HEK293 (cell line): ENCODE results near the gene DZIP1.

Experiments used
- CTCF ChIA-PET: fragments of 350-600 bp; formaldehyde crosslinking; extraction: SDS; loops from one replicate; lab custom pipeline; 2021; ENCODE audit warnings: antibody characterized with exemption; lab: Yijun Ruan, JAX
- POLR2A ChIA-PET: fragments of 300-600 bp; formaldehyde crosslinking; extraction: SDS; loops from one replicate; lab custom pipeline; 2020; ENCODE audit warnings: antibody characterized with exemption, inconsistent platforms; lab: Yijun Ruan, JAX
- H3K27ac ChIP-seq: fragments of 200-500 bp; sonication (Bioruptor generic); 2 replicates; pipeline ENCODE4 v1.5.1; 2014; ENCODE audit warnings: low read depth, low read length, control low read depth, inconsistent platforms; ENCODE audit errors: extremely low read depth
- H3K36me3 ChIP-seq, 2 experiments: fragments of 200-500 bp in 1 of 2; sonication (Bioruptor generic) in 1 of 2; 1 replicate in 1 of 2; 2 replicates in 1 of 2; pipeline ENCODE4 v1.5.1; 2014 to 2017; ENCODE audit warnings: inconsistent platforms in 2 of 2, low read length in 2 of 2; ENCODE audit not compliant: control insufficient read depth in 2 of 2, insufficient read depth in 1 of 2
- H3K4me1 ChIP-seq: fragments of 200-500 bp; sonication (Bioruptor generic); 2 replicates; pipeline ENCODE4 v1.5.1; 2014; ENCODE audit warnings: mild to moderate bottlenecking, low read length, inconsistent platforms; ENCODE audit not compliant: control insufficient read depth, insufficient read depth
- H3K4me3 ChIP-seq: 2 replicates; pipeline ENCODE4 v1.5.1; 2011; ENCODE audit warnings: low read depth, mild to moderate bottlenecking, control low read depth, low read length, moderate library complexity
- H3K9me3 ChIP-seq: fragments of 200-500 bp; sonication (Bioruptor generic); 2 replicates; pipeline ENCODE4 v1.5.1; 2014; ENCODE audit warnings: low read depth, low read length, inconsistent platforms; ENCODE audit not compliant: control insufficient read depth, insufficient read depth
- HOXD13 ChIP-seq: sonication (generic); formaldehyde crosslinking; IDR thresholded peaks from 2 replicates; pipeline ENCODE4 v1.8.0; 2022; ENCODE audit warnings: missing genetic modification reagents, borderline replicate concordance
- PRDM2 ChIP-seq: fragments of 450-650 bp; formaldehyde crosslinking; IDR thresholded peaks from 2 replicates; pipeline ENCODE4 v1.5.1; 2016; ENCODE audit warnings: missing biosample characterization, missing genetic modification characterization, borderline replicate concordance
- SALL2 ChIP-seq: fragments of 450-650 bp; formaldehyde crosslinking; IDR thresholded peaks from 2 replicates; pipeline ENCODE4 v1.5.0; 2017; ENCODE audit warnings: missing biosample characterization, mild to moderate bottlenecking, missing genetic modification characterization, borderline replicate concordance
- ZBTB10 ChIP-seq: fragments of 450-650 bp; formaldehyde crosslinking; IDR thresholded peaks from 2 replicates; pipeline ENCODE4 v1.5.1; 2016; ENCODE audit warnings: missing biosample characterization, missing genetic modification characterization
- ZBTB17 ChIP-seq: fragments of 450-650 bp; formaldehyde crosslinking; IDR thresholded peaks from 2 replicates; pipeline ENCODE4 v1.5.1; 2016; ENCODE audit warnings: missing biosample characterization, missing genetic modification characterization
- ZNF292 ChIP-seq: fragments of 450-650 bp; formaldehyde crosslinking; IDR thresholded peaks from 2 replicates; pipeline ENCODE4 v1.5.1; 2016; ENCODE audit warnings: low read depth, missing biosample characterization, missing genetic modification characterization, borderline replicate concordance
- ZNF362 ChIP-seq: fragments of 450-650 bp; formaldehyde crosslinking; IDR thresholded peaks from 2 replicates; pipeline ENCODE4 v1.5.1; 2016; ENCODE audit warnings: missing biosample characterization, missing genetic modification characterization
- ZNF530 ChIP-seq: fragments of 450-650 bp; formaldehyde crosslinking; IDR thresholded peaks from 2 replicates; pipeline ENCODE4 v1.5.1; 2016; ENCODE audit warnings: low read depth, missing biosample characterization, missing genetic modification characterization
- ZNF621 ChIP-seq: fragments of 450-650 bp; formaldehyde crosslinking; IDR thresholded peaks from 2 replicates; pipeline ENCODE4 v1.5.1; 2017; ENCODE audit warnings: missing biosample characterization, missing genetic modification characterization
- ZNF707 ChIP-seq: fragments of 450-650 bp; formaldehyde crosslinking; IDR thresholded peaks from 2 replicates; pipeline ENCODE4 v1.5.1; 2016; ENCODE audit warnings: missing biosample characterization, missing genetic modification characterization
- ZNF76 ChIP-seq: fragments of 450-650 bp; formaldehyde crosslinking; IDR thresholded peaks from 2 replicates; pipeline ENCODE4; 2016; ENCODE audit warnings: low read depth, missing biosample characterization, missing genetic modification characterization, borderline replicate concordance
- TF ChIP-seq, protein P1 (sequence below): fragments of 450-650 bp; formaldehyde crosslinking; IDR thresholded peaks from 2 replicates; pipeline ENCODE4 v1.5.1; 2017; ENCODE audit warnings: missing biosample characterization, missing genetic modification characterization

Gene DZIP1

GRCh38 chr13:95678967-95679366 lies 34.5 kb upstream of the DZIP1 start:
- POLR2A ChIA-PET, result interaction anchor here (0.6 kb wide), 2 partner anchors 55 to 376 kb away, joined by 3 to 5 read pairs; no protein-coding TSS in a partner anchor
- TF ChIP-seq PRDM2 (tag by site-specific recombination), result no peak
- no peak for TF ChIP-seq ZNF621 (tag by site-specific recombination)
- peak; percentile 87 for TF ChIP-seq ZNF362 (tag by site-specific recombination)
- no peak for TF ChIP-seq ZNF292
- TF ChIP-seq HOXD13 (CRISPR knock-in tag), result no peak
- TF ChIP-seq ZNF76 (tag by site-specific recombination), result no peak
- no peak for TF ChIP-seq ZBTB10 (tag by site-specific recombination)
- TF ChIP-seq ZNF530 (tag by site-specific recombination), result no peak
- TF ChIP-seq ZNF707, result no peak
- TF ChIP-seq, protein P1, sequence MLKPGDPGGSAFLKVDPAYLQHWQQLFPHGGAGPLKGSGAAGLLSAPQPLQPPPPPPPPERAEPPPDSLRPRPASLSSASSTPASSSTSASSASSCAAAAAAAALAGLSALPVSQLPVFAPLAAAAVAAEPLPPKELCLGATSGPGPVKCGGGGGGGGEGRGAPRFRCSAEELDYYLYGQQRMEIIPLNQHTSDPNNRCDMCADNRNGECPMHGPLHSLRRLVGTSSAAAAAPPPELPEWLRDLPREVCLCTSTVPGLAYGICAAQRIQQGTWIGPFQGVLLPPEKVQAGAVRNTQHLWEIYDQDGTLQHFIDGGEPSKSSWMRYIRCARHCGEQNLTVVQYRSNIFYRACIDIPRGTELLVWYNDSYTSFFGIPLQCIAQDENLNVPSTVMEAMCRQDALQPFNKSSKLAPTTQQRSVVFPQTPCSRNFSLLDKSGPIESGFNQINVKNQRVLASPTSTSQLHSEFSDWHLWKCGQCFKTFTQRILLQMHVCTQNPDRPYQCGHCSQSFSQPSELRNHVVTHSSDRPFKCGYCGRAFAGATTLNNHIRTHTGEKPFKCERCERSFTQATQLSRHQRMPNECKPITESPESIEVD, result no peak
- TF ChIP-seq SALL2 (tag by site-specific recombination), result no peak
- TF ChIP-seq ZBTB17, result peak; percentile 19; the same call in 1 of the 2 replicates
- H3K36me3 ChIP-seq, result no peaks in the 10 kb centered on the region
- H3K4me1 ChIP-seq, result no peaks in the 10 kb centered on the region
- no peak overlapping the region for H3K4me3 ChIP-seq
- H3K27ac ChIP-seq, result no peak overlapping the region
- CTCF ChIA-PET, result interaction anchor here (0.7 kb wide), 1 partner anchor 1015 kb away, joined by 4 read pairs; no protein-coding TSS in a partner anchor
- H3K9me3 ChIP-seq, result no peaks in the 10 kb centered on the region
